ENCODE data around the gene RBBP8NL. TPM values are rescaled to one million over a fixed set of nuclear protein-coding genes. Genes with fewer than 3 reads are reported as not detected.

RBBP8NL gene
- total and polyA plus RNA-seq, 2 experiments from 2014 or later, result 0.10 to 1.1 TPM

DNA sequence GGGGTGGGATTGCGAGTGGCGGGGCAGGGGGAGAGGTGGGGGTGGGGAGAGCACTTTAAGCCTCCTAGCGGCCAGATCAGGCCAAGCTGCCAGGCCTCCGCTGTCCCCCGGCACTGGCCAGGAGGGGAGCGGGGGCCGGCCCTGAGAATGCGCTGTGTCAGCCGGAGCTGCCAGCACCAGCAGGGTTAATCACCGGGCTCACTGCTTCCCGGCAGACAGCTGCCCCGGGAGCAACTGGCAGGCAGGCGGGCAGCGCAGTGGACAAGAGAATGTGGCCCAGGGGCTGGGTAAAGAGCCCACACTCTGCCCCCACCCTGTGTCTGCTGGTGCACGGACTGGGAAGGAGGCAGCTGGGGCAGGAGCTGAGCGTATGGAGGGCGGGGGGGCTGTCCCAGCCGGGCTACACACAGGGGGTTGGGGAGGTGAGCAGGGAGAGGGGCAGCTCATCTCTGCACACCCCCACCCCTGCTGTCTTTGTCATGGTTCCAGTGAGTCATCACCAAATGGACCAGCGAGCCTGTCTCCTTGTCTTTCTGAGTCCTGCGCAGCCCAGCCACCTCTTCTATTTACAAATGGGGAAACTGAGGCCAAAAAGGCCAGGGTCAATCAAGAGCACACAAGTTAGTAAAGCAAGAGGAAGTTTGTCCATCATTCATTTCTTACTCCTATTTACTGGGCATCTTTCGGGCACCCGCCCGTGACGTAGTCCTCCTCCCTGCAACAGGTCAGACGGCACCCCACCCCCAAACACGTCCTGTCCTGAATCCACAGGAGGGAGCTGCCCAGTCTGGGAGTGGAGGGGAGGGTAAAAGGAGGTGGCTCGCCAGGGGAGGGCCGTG is 58.1 kb downstream of the RBBP8NL start:
- peak overlapping the region; percentile 64 for H3K4me3 ChIP-seq
- TF ChIP-seq, protein P1, sequence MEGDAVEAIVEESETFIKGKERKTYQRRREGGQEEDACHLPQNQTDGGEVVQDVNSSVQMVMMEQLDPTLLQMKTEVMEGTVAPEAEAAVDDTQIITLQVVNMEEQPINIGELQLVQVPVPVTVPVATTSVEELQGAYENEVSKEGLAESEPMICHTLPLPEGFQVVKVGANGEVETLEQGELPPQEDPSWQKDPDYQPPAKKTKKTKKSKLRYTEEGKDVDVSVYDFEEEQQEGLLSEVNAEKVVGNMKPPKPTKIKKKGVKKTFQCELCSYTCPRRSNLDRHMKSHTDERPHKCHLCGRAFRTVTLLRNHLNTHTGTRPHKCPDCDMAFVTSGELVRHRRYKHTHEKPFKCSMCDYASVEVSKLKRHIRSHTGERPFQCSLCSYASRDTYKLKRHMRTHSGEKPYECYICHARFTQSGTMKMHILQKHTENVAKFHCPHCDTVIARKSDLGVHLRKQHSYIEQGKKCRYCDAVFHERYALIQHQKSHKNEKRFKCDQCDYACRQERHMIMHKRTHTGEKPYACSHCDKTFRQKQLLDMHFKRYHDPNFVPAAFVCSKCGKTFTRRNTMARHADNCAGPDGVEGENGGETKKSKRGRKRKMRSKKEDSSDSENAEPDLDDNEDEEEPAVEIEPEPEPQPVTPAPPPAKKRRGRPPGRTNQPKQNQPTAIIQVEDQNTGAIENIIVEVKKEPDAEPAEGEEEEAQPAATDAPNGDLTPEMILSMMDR (conservative IDR thresholded peaks at IDR 0.05; ENCODE audit: low read depth in 2 of 2), result peak; percentile 24 to 48; a peak in 3 of 4 replicates
- no peak for TF ChIP-seq ZNF331 (CRISPR knock-in tag; IDR thresholded peaks at IDR 0.05; ENCODE audit: low read depth)
- TF ChIP-seq, protein P2, sequence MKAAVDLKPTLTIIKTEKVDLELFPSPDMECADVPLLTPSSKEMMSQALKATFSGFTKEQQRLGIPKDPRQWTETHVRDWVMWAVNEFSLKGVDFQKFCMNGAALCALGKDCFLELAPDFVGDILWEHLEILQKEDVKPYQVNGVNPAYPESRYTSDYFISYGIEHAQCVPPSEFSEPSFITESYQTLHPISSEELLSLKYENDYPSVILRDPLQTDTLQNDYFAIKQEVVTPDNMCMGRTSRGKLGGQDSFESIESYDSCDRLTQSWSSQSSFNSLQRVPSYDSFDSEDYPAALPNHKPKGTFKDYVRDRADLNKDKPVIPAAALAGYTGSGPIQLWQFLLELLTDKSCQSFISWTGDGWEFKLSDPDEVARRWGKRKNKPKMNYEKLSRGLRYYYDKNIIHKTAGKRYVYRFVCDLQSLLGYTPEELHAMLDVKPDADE (IDR thresholded peaks at IDR 0.05), result no peak
- DNase-seq (ENCODE audit: low spot score) (peak; percentile 84), ATAC-seq (peak; percentile 24)
- no peaks in the 10 kb centered on the region for H3K9me2 ChIP-seq (ENCODE audit: insufficient read depth)
- H3K4me1 Mint-ChIP-seq, result peaks cover 31% of the 10 kb centered on the region
- H3K4me2 ChIP-seq, result peak overlapping the region; percentile 93
- peak overlapping the region; percentile 70 for H3K4me3 Mint-ChIP-seq
- peaks cover 17% of the 10 kb centered on the region; the same call in 1 of the 2 replicates for H3F3A ChIP-seq (replicated peaks; ENCODE audit: low read depth)
- H3K36me3 Mint-ChIP-seq (ENCODE audit: low read depth), result no peaks in the 10 kb centered on the region; the same call in 2 of the 3 replicates
- no peaks in the 10 kb centered on the region; the same call in 2 of the 3 replicates for H3K9me3 Mint-ChIP-seq
- H3K4me1 ChIP-seq (ENCODE audit: insufficient read depth), result peaks cover 37% of the 10 kb centered on the region
- H4K20me1 ChIP-seq (replicated peaks; ENCODE audit: insufficient read depth), result peaks cover 6% of the 10 kb centered on the region
- peaks cover 15% of the 10 kb centered on the region for H3K27me3 Mint-ChIP-seq (ENCODE audit: insufficient read depth, low read depth, poor library complexity)
- no peak overlapping the region for H2AFZ ChIP-seq
- H3K36me3 ChIP-seq (ENCODE audit: insufficient read depth), result no peaks in the 10 kb centered on the region
- H3K27ac ChIP-seq (ENCODE audit: low read depth), result peak overlapping the region; percentile 88
- H3K27ac Mint-ChIP-seq, result peak overlapping the region; percentile 84
- H3K27me3 ChIP-seq (ENCODE audit: insufficient read depth), result no peaks in the 10 kb centered on the region
- H3K79me2 ChIP-seq (replicated peaks; ENCODE audit: insufficient read depth), result peaks cover 24% of the 10 kb centered on the region

DNA sequence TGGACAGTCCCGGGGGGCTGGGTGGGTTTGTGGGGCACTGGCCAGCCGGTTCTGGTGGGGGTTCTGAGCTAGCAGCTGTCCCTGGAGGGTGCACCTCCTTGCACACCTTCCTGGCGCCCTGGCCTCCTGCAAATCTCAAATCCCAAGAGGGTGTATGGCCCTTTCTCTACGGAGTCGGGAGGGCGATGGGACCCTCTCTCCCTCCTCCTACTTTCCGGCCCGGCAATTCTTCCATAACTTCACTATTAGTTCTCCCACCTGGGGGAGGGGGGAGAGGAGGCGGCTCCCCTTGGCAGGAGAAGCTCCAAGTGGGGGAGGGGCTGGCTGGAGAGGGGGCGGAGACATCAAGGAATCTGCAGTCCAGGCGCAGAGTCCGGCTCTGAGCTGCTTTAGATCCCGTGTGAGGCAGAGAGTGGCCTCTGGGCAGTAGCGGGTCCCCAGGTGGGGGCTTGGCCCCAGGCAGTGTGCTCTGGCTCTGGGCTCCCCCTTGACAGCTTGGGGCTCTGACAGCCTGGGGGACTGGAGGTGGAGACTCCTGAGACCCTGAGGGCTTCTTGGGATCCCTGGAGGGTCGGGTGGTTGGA is 58.9 kb downstream of the RBBP8NL start:
- no peaks in the 10 kb centered on the region; the same call in 2 of the 3 replicates for H3K36me3 Mint-ChIP-seq (ENCODE audit: low read depth)
- H3K27me3 Mint-ChIP-seq (ENCODE audit: insufficient read depth, low read depth, poor library complexity), result peaks cover 20% of the 10 kb centered on the region
- peak overlapping the region; percentile 70 for H3K4me3 Mint-ChIP-seq
- Histone ChIP-seq H4K20me1 (replicated peaks; ENCODE audit: insufficient read depth) (peaks cover 6% of the 10 kb centered on the region), H3K79me2 (replicated peaks; ENCODE audit: insufficient read depth) (peaks cover 31% of the 10 kb centered on the region), H3K27ac (ENCODE audit: low read depth) (peak overlapping the region; percentile 88; the same call in 1 of the 2 replicates), H3K4me2 (peak overlapping the region; percentile 93), H2AFZ (0 out of 2 replicates have a peak overlapping the region, but pooled peaks have one; percentile 18), H3F3A (replicated peaks; ENCODE audit: low read depth) (peaks cover 18% of the 10 kb centered on the region), H3K4me3 (peak overlapping the region; percentile 64), H3K9me2 (ENCODE audit: insufficient read depth) (no peaks in the 10 kb centered on the region), H3K27me3 (ENCODE audit: insufficient read depth) (no peaks in the 10 kb centered on the region), H3K4me1 (ENCODE audit: insufficient read depth) (peaks cover 44% of the 10 kb centered on the region), H3K36me3 (ENCODE audit: insufficient read depth) (no peaks in the 10 kb centered on the region)
- ATAC-seq, result peak; percentile 13
- TF ChIP-seq EZH2phosphoT487 (IDR thresholded peaks at IDR 0.05; ENCODE audit: unreplicated experiment) (no peak), POLR2AphosphoS5 (IDR thresholded peaks at IDR 0.05; ENCODE audit: low read depth) (peak; percentile 56; the same call in 1 of the 2 replicates), ZNF331 (CRISPR knock-in tag; IDR thresholded peaks at IDR 0.05; ENCODE audit: low read depth) (no peak)
- peak; percentile 88 for DNase-seq (ENCODE audit: low spot score)
- H3K9me3 Mint-ChIP-seq, result no peaks in the 10 kb centered on the region; the same call in 2 of the 3 replicates
- peak overlapping the region; percentile 80; the same call in 1 of the 2 replicates for H3K27ac Mint-ChIP-seq
- peaks cover 35% of the 10 kb centered on the region for H3K4me1 Mint-ChIP-seq

All from GM23338 (cell line).